Stimulated activated CD8-positive, alpha-beta memory T cell treated with anti-CD3 and anti-CD28 coated beads, Interleukin-15, amount 100 ng/mL, for 48 hours (primary cell): ENCODE data around the gene MRLN.
"Not testable (repeated sequence)": the region's sequence is repeated elsewhere in the genome, so short reads cannot be mapped to it uniquely, and the experiment has no call there.

ENCODE experiments used
- DNase-seq, 2 donors: peaks; one replicate each; pipeline ENCODE4 v3.0.0-alpha.2; 2020; ENCODE audit warnings: low read depth in 2 of 2

MRLN gene

GRCh38 chr10:59753267-59753666, at the start of gene MRLN:
TSS of gene MRLN (minus strand) at chr10:59753455.
- no peak for DNase-seq

GRCh38 chr10:59801171-59801570, 47.9 kb upstream of the MRLN start:
- DNase-seq = no peak

- DNase-seq = no peak
Observed at GRCh38 chr10:59799421-59799820, 46.2 kb upstream of the MRLN start.

GRCh38 chr10:59793919-59794318, 40.7 kb upstream of the MRLN start:
- DNase-seq = no peak

GRCh38 chr10:59792812-59793211, 39.6 kb upstream of the MRLN start:
- DNase-seq = no peak

- DNase-seq = no peak
Observed at GRCh38 chr10:59791601-59792000, 38.3 kb upstream of the MRLN start.

GRCh38 chr10:59790080-59790479, 36.8 kb upstream of the MRLN start:
- DNase-seq = not testable (repeated sequence)

- not testable (repeated sequence) for DNase-seq
Observed at GRCh38 chr10:59788914-59789313, 35.7 kb upstream of the MRLN start.

GRCh38 chr10:59787032-59787431, 33.8 kb upstream of the MRLN start:
- DNase-seq = not testable (repeated sequence)

- not testable (repeated sequence) for DNase-seq
Observed at GRCh38 chr10:59785476-59785875, 32.2 kb upstream of the MRLN start.

- no peak for DNase-seq
Observed at GRCh38 chr10:59781511-59781910, 28.3 kb upstream of the MRLN start.

GRCh38 chr10:59779756-59780533, 26.7 kb upstream of the MRLN start:
- no peak for DNase-seq

- no peak for DNase-seq
Observed at GRCh38 chr10:59774451-59774850, 21.2 kb upstream of the MRLN start.

GRCh38 chr10:59773088-59773487, 19.8 kb upstream of the MRLN start:
- DNase-seq = no peak

- DNase-seq = no peak
Observed at GRCh38 chr10:59771162-59771807, 18.0 kb upstream of the MRLN start.

GRCh38 chr10:59770689-59771088, 17.4 kb upstream of the MRLN start:
- no peak for DNase-seq

GRCh38 chr10:59762505-59762904, 9.2 kb upstream of the MRLN start:
- DNase-seq = no peak

- no peak for DNase-seq
Observed at GRCh38 chr10:59757966-59758365, 4.7 kb upstream of the MRLN start.

GRCh38 chr10:59754951-59755350, 1.7 kb upstream of the MRLN start:
- no peak for DNase-seq

GRCh38 chr10:59752278-59752940, 846 bp downstream of the MRLN start:
- no peak for DNase-seq

GRCh38 chr10:59750155-59750945, 2.9 kb downstream of the MRLN start:
- no peak for DNase-seq

GRCh38 chr10:59748834-59749233, 4.4 kb downstream of the MRLN start:
- no peak for DNase-seq
